HepG2 (cell line): ENCODE measurements around the gene ARFIP1.

Source experiments
- BRD4 ChIP-seq: sonication (generic); formaldehyde crosslinking; IDR thresholded peaks from 2 replicates; pipeline ENCODE4 v1.4.0; 2020; ENCODE audit warnings: missing genetic modification reagents
- ELF4 ChIP-seq: sonication (generic); formaldehyde crosslinking; IDR thresholded peaks from 2 replicates; pipeline ENCODE4 v1.5.0; 2020; ENCODE audit warnings: missing genetic modification reagents, mild to moderate bottlenecking, moderate library complexity, borderline replicate concordance
- EP300 ChIP-seq, 3 experiments: sonication (generic) in 1 of 3; formaldehyde crosslinking in 1 of 3; IDR thresholded peaks; 2 replicates each; pipeline versions ENCODE4 v1.5.1 to v1.6.1; 2011 to 2020; ENCODE audit warnings: low read depth in 2 of 3, low read length in 2 of 3, borderline replicate concordance in 1 of 3, improper control_type of control experiment in 1 of 3, mild to moderate bottlenecking in 1 of 3, missing genetic modification reagents in 1 of 3, moderate library complexity in 1 of 3
- HDAC1 ChIP-seq: sonication (generic); formaldehyde crosslinking; IDR thresholded peaks from 2 replicates; pipeline ENCODE4 v1.5.1; 2020; ENCODE audit warnings: mild to moderate bottlenecking, missing genetic modification reagents
- JUND ChIP-seq: sonication (generic); formaldehyde crosslinking; IDR thresholded peaks from 2 replicates; pipeline ENCODE4 v1.8.0; 2022; ENCODE audit warnings: mild to moderate bottlenecking, missing genetic modification reagents
- KDM3A ChIP-seq: IDR thresholded peaks from 2 replicates; pipeline ENCODE4 v1.6.1; 2018; ENCODE audit warnings: low read depth, missing compliant biosample characterization
- POLR2A ChIP-seq, 2 experiments: IDR thresholded peaks; 2 replicates each; pipeline ENCODE4 v1.6.1; 2011; ENCODE audit warnings: low read depth in 2 of 2, low read length in 2 of 2, mild to moderate bottlenecking in 1 of 2, moderate library complexity in 1 of 2; ENCODE audit not compliant: insufficient read depth in 1 of 2
- POLR2AphosphoS5 ChIP-seq: IDR thresholded peaks from 2 replicates; pipeline ENCODE4 v1.6.1; 2012; ENCODE audit warnings: low read depth, low read length
- TCF7 ChIP-seq: sonication (generic); IDR thresholded peaks from 2 replicates; pipeline ENCODE4 v1.6.1; 2016; ENCODE audit warnings: antibody characterized with exemption, low read depth
- ZNF263 ChIP-seq: sonication (generic); formaldehyde crosslinking; IDR thresholded peaks from 2 replicates; pipeline ENCODE4 v1.4.0; 2020; ENCODE audit warnings: missing genetic modification reagents
- TF ChIP-seq, protein P1 (sequence below): sonication (generic); formaldehyde crosslinking; IDR thresholded peaks from 2 replicates; pipeline ENCODE4 v1.5.0; 2020; ENCODE audit warnings: mild to moderate bottlenecking, missing genetic modification reagents, moderate library complexity
- TF ChIP-seq, protein P2 (sequence below): sonication (generic); formaldehyde crosslinking; IDR thresholded peaks from 2 replicates; pipeline ENCODE4 v1.4.0; 2020; ENCODE audit warnings: missing genetic modification reagents, borderline replicate concordance
- TF ChIP-seq, protein P3 (sequence below): IDR thresholded peaks from 2 replicates; pipeline ENCODE4 v1.6.1; 2016; ENCODE audit warnings: mild to moderate bottlenecking

DNA sequence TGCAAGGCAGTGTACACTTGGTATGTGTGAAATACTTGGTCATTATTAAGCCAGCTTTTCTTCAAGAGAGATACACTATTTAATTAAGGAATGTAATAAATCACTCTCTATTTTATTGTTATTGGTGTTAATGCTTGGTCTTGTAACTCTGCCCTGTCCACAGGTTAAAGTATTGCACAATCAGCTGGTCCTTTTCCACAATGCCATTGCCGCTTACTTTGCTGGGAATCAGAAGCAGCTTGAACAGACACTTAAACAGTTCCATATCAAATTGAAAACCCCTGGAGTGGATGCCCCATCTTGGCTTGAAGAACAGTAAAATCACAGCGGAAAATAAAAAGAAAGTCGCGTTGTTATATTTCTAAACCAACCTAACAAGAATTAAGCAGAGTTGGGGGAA is 130.1 kb downstream of the ARFIP1 start:
- TF ChIP-seq POLR2AphosphoS5 = no peak
- TF ChIP-seq ELF4 (CRISPR knock-in tag) = no peak
- TF ChIP-seq KDM3A = no peak
- TF ChIP-seq, protein P1, sequence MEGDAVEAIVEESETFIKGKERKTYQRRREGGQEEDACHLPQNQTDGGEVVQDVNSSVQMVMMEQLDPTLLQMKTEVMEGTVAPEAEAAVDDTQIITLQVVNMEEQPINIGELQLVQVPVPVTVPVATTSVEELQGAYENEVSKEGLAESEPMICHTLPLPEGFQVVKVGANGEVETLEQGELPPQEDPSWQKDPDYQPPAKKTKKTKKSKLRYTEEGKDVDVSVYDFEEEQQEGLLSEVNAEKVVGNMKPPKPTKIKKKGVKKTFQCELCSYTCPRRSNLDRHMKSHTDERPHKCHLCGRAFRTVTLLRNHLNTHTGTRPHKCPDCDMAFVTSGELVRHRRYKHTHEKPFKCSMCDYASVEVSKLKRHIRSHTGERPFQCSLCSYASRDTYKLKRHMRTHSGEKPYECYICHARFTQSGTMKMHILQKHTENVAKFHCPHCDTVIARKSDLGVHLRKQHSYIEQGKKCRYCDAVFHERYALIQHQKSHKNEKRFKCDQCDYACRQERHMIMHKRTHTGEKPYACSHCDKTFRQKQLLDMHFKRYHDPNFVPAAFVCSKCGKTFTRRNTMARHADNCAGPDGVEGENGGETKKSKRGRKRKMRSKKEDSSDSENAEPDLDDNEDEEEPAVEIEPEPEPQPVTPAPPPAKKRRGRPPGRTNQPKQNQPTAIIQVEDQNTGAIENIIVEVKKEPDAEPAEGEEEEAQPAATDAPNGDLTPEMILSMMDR (CRISPR knock-in tag) = no peak
- TF ChIP-seq TCF7 = no peak
- TF ChIP-seq HDAC1 (CRISPR knock-in tag) = no peak
- no peak for TF ChIP-seq BRD4
- TF ChIP-seq, protein P2, sequence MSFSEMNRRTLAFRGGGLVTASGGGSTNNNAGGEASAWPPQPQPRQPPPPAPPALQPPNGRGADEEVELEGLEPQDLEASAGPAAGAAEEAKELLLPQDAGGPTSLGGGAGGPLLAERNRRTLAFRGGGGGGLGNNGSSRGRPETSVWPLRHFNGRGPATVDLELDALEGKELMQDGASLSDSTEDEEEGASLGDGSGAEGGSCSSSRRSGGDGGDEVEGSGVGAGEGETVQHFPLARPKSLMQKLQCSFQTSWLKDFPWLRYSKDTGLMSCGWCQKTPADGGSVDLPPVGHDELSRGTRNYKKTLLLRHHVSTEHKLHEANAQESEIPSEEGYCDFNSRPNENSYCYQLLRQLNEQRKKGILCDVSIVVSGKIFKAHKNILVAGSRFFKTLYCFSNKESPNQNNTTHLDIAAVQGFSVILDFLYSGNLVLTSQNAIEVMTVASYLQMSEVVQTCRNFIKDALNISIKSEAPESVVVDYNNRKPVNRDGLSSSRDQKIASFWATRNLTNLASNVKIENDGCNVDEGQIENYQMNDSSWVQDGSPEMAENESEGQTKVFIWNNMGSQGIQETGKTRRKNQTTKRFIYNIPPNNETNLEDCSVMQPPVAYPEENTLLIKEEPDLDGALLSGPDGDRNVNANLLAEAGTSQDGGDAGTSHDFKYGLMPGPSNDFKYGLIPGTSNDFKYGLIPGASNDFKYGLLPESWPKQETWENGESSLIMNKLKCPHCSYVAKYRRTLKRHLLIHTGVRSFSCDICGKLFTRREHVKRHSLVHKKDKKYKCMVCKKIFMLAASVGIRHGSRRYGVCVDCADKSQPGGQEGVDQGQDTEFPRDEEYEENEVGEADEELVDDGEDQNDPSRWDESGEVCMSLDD = no peak
- no peak for TF ChIP-seq POLR2A (IDR thresholded peaks at IDR 0.05; ENCODE audit: insufficient read depth in 1 of 2, low read depth in 2 of 2, low read length in 2 of 2)
- TF ChIP-seq, protein P3, sequence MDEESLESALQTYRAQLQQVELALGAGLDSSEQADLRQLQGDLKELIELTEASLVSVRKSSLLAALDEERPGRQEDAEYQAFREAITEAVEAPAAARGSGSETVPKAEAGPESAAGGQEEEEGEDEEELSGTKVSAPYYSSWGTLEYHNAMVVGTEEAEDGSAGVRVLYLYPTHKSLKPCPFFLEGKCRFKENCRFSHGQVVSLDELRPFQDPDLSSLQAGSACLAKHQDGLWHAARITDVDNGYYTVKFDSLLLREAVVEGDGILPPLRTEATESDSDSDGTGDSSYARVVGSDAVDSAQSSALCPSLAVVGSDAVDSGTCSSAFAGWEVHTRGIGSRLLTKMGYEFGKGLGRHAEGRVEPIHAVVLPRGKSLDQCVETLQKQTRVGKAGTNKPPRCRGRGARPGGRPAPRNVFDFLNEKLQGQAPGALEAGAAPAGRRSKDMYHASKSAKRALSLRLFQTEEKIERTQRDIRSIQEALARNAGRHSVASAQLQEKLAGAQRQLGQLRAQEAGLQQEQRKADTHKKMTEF (CRISPR knock-in tag) = no peak
- TF ChIP-seq JUND (CRISPR knock-in tag) = no peak
- TF ChIP-seq ZNF263 (CRISPR knock-in tag) = no peak
- no peak for TF ChIP-seq EP300 (IDR thresholded peaks at IDR 0.05; ENCODE audit: low read depth in 2 of 2, low read length in 2 of 2)
- TF ChIP-seq EP300 (CRISPR knock-in tag; IDR thresholded peaks at IDR 0.05; ENCODE audit: borderline replicate concordance) = no peak
